Measurements from ENCODE around the gene AP3B1. TPM values are rescaled to one million over a fixed set of nuclear protein-coding genes. Genes with fewer than 3 reads are reported as not detected.

The AP3B1 gene
- total RNA-seq, 1 experiment from 2014 or later, result 45.3 TPM

GRCh38 chr5:78326930-78327329 lies 32.4 kb upstream of the AP3B1 start:
- ChIA-PET CTCF (no interaction called here), POLR2A (ENCODE audit: low non-redundant PET) (no interaction called here)
- Histone ChIP-seq H3K36me3 (ENCODE audit: insufficient read depth, low read length, poor library complexity, severe bottlenecking) (no peaks in the 10 kb centered on the region), H3K4me1 (ENCODE audit: insufficient read depth, low read length, poor library complexity, severe bottlenecking) (peaks cover 5% of the 10 kb centered on the region), H3K27me3 (replicated peaks; ENCODE audit: insufficient read depth, low read depth, low read length, poor library complexity) (no peaks in the 10 kb centered on the region), H3K27ac (ENCODE audit: low read depth, low read length, poor library complexity, severe bottlenecking) (no peak overlapping the region), H3K4me3 (ENCODE audit: low read depth, low read length, poor library complexity, severe bottlenecking) (no peak overlapping the region), H3K9me3 (ENCODE audit: low read depth, low read length, poor library complexity, severe bottlenecking) (no peaks in the 10 kb centered on the region)
- BruUV-seq (replicated peaks), result no TSS peak
- intact Hi-C loops (cut with micrococcal nuclease; ENCODE audit: unreplicated experiment), result loop anchor here (10.0 kb wide), 2 partner anchors 308 to 568 kb away; no protein-coding TSS in a partner anchor
- no peak for DNase-seq (ENCODE audit: low spot score)
- no peak for TF ChIP-seq CTCF (conservative IDR thresholded peaks at IDR 0.05; ENCODE audit: low read depth, low read length)
- TF ChIP-seq EZH2 (IDR thresholded peaks at IDR 0.05; ENCODE audit: borderline replicate concordance, low read depth, low read length, poor library complexity, severe bottlenecking), result no peak

GRCh38 chr5:78323241-78323640 lies 28.7 kb upstream of the AP3B1 start:
- intact Hi-C loops (cut with micrococcal nuclease; ENCODE audit: unreplicated experiment), result loop anchor here (10.0 kb wide), 2 partner anchors 312 to 572 kb away; no protein-coding TSS in a partner anchor
- CTCF ChIA-PET, result no interaction called here
- Histone ChIP-seq H3K4me3 (ENCODE audit: low read depth, low read length, poor library complexity, severe bottlenecking) (no peak overlapping the region), H3K9me3 (ENCODE audit: low read depth, low read length, poor library complexity, severe bottlenecking) (no peaks in the 10 kb centered on the region), H3K27me3 (replicated peaks; ENCODE audit: insufficient read depth, low read depth, low read length, poor library complexity) (no peaks in the 10 kb centered on the region), H3K36me3 (ENCODE audit: insufficient read depth, low read length, poor library complexity, severe bottlenecking) (no peaks in the 10 kb centered on the region), H3K4me1 (ENCODE audit: insufficient read depth, low read length, poor library complexity, severe bottlenecking) (peaks cover 5% of the 10 kb centered on the region), H3K27ac (ENCODE audit: low read depth, low read length, poor library complexity, severe bottlenecking) (no peak overlapping the region)
- BruUV-seq (replicated peaks), result no TSS peak
- no peak for DNase-seq (ENCODE audit: low spot score)
- TF ChIP-seq CTCF (conservative IDR thresholded peaks at IDR 0.05; ENCODE audit: low read depth, low read length) (no peak), EZH2 (IDR thresholded peaks at IDR 0.05; ENCODE audit: borderline replicate concordance, low read depth, low read length, poor library complexity, severe bottlenecking) (no peak)
- POLR2A ChIA-PET (ENCODE audit: low non-redundant PET), result no interaction called here

- TF ChIP-seq CTCF (conservative IDR thresholded peaks at IDR 0.05; ENCODE audit: low read depth, low read length), result peak; percentile 72
- TF ChIP-seq EZH2 (IDR thresholded peaks at IDR 0.05; ENCODE audit: borderline replicate concordance, low read depth, low read length, poor library complexity, severe bottlenecking), result no peak
- no peak overlapping the region for H3K4me3 ChIP-seq (ENCODE audit: low read depth, low read length, poor library complexity, severe bottlenecking)
- POLR2A ChIA-PET (ENCODE audit: low non-redundant PET), result no interaction called here
- H3K9me3 ChIP-seq (ENCODE audit: low read depth, low read length, poor library complexity, severe bottlenecking), result no peaks in the 10 kb centered on the region
- intact Hi-C loops (cut with micrococcal nuclease; ENCODE audit: unreplicated experiment), result loop anchor here (10.0 kb wide), 2 partner anchors 314 to 574 kb away; no protein-coding TSS in a partner anchor
- no peaks in the 10 kb centered on the region for H3K36me3 ChIP-seq (ENCODE audit: insufficient read depth, low read length, poor library complexity, severe bottlenecking)
- H3K27me3 ChIP-seq (replicated peaks; ENCODE audit: insufficient read depth, low read depth, low read length, poor library complexity), result no peaks in the 10 kb centered on the region
- no TSS peak for BruUV-seq (replicated peaks)
- peak; percentile 48 for DNase-seq (ENCODE audit: low spot score)
- CTCF ChIA-PET, result interaction anchor here (0.7 kb wide), 1 partner anchor 578 kb away, joined by 3 read pairs; no protein-coding TSS in a partner anchor
- H3K4me1 ChIP-seq (ENCODE audit: insufficient read depth, low read length, poor library complexity, severe bottlenecking), result peaks cover 5% of the 10 kb centered on the region
- no peak overlapping the region for H3K27ac ChIP-seq (ENCODE audit: low read depth, low read length, poor library complexity, severe bottlenecking)
Measured at GRCh38 chr5:78320401-78320800, 25.9 kb upstream of the AP3B1 start.
